ELF-1 (cell line): Measurements from ENCODE around the gene FAM227B.

ENCODE experiments used
- DNase-seq: peaks from one replicate; pipeline ENCODE4 v3.0.0-alpha.2; 2016; ENCODE audit warnings: low read depth, low spot score

Gene FAM227B

GRCh38 chr15:49380912-49381311, 239.7 kb downstream of the FAM227B start:
- DNase-seq: peak; percentile 50

- DNase-seq: no peak
Measured at GRCh38 chr15:49379996-49380395, 240.6 kb downstream of the FAM227B start.

- DNase-seq: no peak
Measured at GRCh38 chr15:49372366-49372765, 248.3 kb downstream of the FAM227B start.

GRCh38 chr15:49370782-49371181, 249.8 kb downstream of the FAM227B start:
- DNase-seq: no peak

- no peak for DNase-seq
Measured at GRCh38 chr15:49366496-49366895, 254.1 kb downstream of the FAM227B start.

- no peak for DNase-seq
Measured at GRCh38 chr15:49361370-49361769, 259.2 kb downstream of the FAM227B start.

- peak; percentile 11 for DNase-seq
Measured at GRCh38 chr15:49354439-49354838, 266.2 kb downstream of the FAM227B start.

GRCh38 chr15:49343546-49343945, 277.1 kb downstream of the FAM227B start:
- no peak for DNase-seq

- peak; percentile 64 for DNase-seq
Measured at GRCh38 chr15:49339656-49340055, 281.0 kb downstream of the FAM227B start.

- DNase-seq: no peak
Measured at GRCh38 chr15:49331951-49332350, 288.7 kb downstream of the FAM227B start.

- DNase-seq: no peak
Measured at GRCh38 chr15:49331442-49331841, 289.2 kb downstream of the FAM227B start.

GRCh38 chr15:49330166-49330565, 290.5 kb downstream of the FAM227B start:
- no peak for DNase-seq

- no peak for DNase-seq
Measured at GRCh38 chr15:49328941-49329340, 291.7 kb downstream of the FAM227B start.

GRCh38 chr15:49327927-49328326, 292.7 kb downstream of the FAM227B start:
- DNase-seq: no peak

- DNase-seq: no peak
Measured at GRCh38 chr15:49323207-49323606, 297.4 kb downstream of the FAM227B start.

GRCh38 chr15:49320351-49320750, 300.3 kb downstream of the FAM227B start:
- DNase-seq: no peak

- no peak for DNase-seq
Measured at GRCh38 chr15:49315391-49315823, 305.2 kb downstream of the FAM227B start.

GRCh38 chr15:49314716-49315115, 305.9 kb downstream of the FAM227B start:
- no peak for DNase-seq

- DNase-seq: no peak
Measured at GRCh38 chr15:49313650-49314049, 307.0 kb downstream of the FAM227B start.

- no peak for DNase-seq
Measured at GRCh38 chr15:49309889-49310288, 310.7 kb downstream of the FAM227B start.

- DNase-seq: no peak
Measured at GRCh38 chr15:49308686-49309085, 311.9 kb downstream of the FAM227B start.

- no peak for DNase-seq
Measured at GRCh38 chr15:49306551-49306950, 314.1 kb downstream of the FAM227B start.

- no peak for DNase-seq
Measured at GRCh38 chr15:49303003-49303402, 317.6 kb downstream of the FAM227B start.

GRCh38 chr15:49301562-49301961, 319.1 kb downstream of the FAM227B start:
- no peak for DNase-seq
